ENCODE results near the gene SSUH2. TPM values are rescaled to one million over a fixed set of nuclear protein-coding genes. Genes with fewer than 3 reads are reported as not detected.

Gene SSUH2
- total and polyA plus RNA-seq, 2 experiments from 2014 or later = 19.7 to 21.3 TPM

DNA sequence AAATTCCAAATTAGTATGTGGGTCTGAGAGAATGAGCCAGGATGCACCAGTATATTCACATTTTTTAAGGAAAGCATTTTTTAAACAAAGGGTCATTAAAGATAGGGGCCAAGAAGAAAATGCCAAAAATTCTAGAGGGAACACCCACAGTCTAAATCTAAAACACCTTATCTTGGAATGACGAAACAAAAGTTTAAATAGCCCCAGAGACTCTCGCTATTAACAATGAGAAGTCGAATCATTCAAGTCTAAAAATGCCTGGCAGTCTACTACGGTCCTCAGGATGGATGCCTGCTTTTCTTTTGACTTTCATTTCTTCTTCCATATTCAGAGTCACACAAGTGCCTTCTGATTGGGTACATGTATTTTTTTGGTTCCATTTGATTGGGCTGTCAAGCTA is 66.3 kb downstream of the SSUH2 start:
- no peaks in the 10 kb centered on the region for H3K4me1 ChIP-seq (ENCODE audit: insufficient read depth)
- no peaks in the 10 kb centered on the region for H3K9me2 ChIP-seq (replicated peaks; ENCODE audit: insufficient read depth)
- no peaks in the 10 kb centered on the region for H4K20me1 ChIP-seq (ENCODE audit: insufficient read depth, poor library complexity, severe bottlenecking)
- H3K9me3 ChIP-seq (ENCODE audit: low read depth) = no peaks in the 10 kb centered on the region
- H3K27ac ChIP-seq = no peak overlapping the region
- H3K27me3 ChIP-seq = no peaks in the 10 kb centered on the region
- no peaks in the 10 kb centered on the region for H3K36me3 ChIP-seq (replicated peaks; ENCODE audit: insufficient read depth, low read depth)
- TF ChIP-seq, protein P1, sequence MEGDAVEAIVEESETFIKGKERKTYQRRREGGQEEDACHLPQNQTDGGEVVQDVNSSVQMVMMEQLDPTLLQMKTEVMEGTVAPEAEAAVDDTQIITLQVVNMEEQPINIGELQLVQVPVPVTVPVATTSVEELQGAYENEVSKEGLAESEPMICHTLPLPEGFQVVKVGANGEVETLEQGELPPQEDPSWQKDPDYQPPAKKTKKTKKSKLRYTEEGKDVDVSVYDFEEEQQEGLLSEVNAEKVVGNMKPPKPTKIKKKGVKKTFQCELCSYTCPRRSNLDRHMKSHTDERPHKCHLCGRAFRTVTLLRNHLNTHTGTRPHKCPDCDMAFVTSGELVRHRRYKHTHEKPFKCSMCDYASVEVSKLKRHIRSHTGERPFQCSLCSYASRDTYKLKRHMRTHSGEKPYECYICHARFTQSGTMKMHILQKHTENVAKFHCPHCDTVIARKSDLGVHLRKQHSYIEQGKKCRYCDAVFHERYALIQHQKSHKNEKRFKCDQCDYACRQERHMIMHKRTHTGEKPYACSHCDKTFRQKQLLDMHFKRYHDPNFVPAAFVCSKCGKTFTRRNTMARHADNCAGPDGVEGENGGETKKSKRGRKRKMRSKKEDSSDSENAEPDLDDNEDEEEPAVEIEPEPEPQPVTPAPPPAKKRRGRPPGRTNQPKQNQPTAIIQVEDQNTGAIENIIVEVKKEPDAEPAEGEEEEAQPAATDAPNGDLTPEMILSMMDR (IDR thresholded peaks at IDR 0.05; ENCODE audit: poor library complexity) = no peak
- no peak for TF ChIP-seq EZH2phosphoT487 (IDR thresholded peaks at IDR 0.05; ENCODE audit: low read depth, severe bottlenecking, unreplicated experiment)
- TF ChIP-seq EZH2 (IDR thresholded peaks at IDR 0.05; ENCODE audit: borderline replicate concordance) = no peak
- 89% methylated on average over 4 of the region's 4 CpGs for WGBS (ENCODE audit: low lambda C conversion rate, missing lambda C conversion rate)
- H3K79me2 ChIP-seq = no peaks in the 10 kb centered on the region
- no peak overlapping the region for H3K4me2 ChIP-seq
- no peak overlapping the region for H3K4me3 ChIP-seq
- DNase-seq (ENCODE audit: low spot score) = no peak
- no peak overlapping the region for H2AFZ ChIP-seq

DNA sequence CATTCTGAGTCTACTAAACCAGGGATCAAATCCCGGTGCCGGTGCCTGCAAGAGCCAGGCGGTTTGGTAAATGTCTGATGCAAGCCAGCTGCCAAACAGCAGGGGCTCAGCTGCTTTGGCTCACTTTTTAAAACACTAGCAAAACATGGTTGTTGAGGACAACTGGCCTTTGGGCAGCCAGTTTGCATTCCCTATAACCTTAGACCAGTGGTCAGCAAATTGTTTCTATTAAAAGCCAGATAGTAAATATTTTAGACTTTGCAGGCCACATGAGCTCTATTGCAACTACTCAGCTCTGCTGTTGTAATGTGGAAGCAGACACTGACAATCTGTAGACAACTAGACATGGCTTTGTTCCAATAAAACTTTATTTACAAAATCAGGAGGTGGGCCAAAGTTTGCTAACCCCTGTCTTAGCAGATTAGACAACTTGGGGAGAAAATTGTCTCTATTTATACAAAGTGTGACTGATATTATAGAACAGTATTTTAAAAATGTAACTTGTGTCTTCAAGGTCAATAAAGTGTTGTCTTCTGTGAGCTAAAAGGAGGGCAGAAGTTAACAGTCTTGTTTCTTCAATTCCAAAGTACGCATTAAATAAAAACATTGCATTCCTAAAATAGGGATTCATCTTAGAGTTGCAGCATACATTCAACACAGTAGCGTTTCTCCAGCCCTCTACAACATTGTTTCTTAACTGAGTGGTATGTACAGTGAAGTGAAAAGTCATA is 67.6 kb downstream of the SSUH2 start:
- no peaks in the 10 kb centered on the region for H3K9me2 ChIP-seq (replicated peaks; ENCODE audit: insufficient read depth)
- H3K27ac ChIP-seq = no peak overlapping the region
- H2AFZ ChIP-seq = no peak overlapping the region
- TF ChIP-seq, protein P1 (IDR thresholded peaks at IDR 0.05; ENCODE audit: poor library complexity) = no peak
- no peak for TF ChIP-seq EZH2 (IDR thresholded peaks at IDR 0.05; ENCODE audit: borderline replicate concordance)
- TF ChIP-seq EZH2phosphoT487 (IDR thresholded peaks at IDR 0.05; ENCODE audit: low read depth, severe bottlenecking, unreplicated experiment) = no peak
- H3K79me2 ChIP-seq = no peaks in the 10 kb centered on the region
- no peaks in the 10 kb centered on the region for H3K27me3 ChIP-seq
- H3K4me3 ChIP-seq = no peak overlapping the region
- WGBS (ENCODE audit: low lambda C conversion rate, missing lambda C conversion rate) = 90% methylated on average over 5 of the region's 5 CpGs
- H3K4me2 ChIP-seq = no peak overlapping the region
- H3K36me3 ChIP-seq (replicated peaks; ENCODE audit: insufficient read depth, low read depth) = no peaks in the 10 kb centered on the region
- no peaks in the 10 kb centered on the region for H3K9me3 ChIP-seq (ENCODE audit: low read depth)
- H3K4me1 ChIP-seq (ENCODE audit: insufficient read depth) = no peaks in the 10 kb centered on the region
- no peak for DNase-seq (ENCODE audit: low spot score)
- H4K20me1 ChIP-seq (ENCODE audit: insufficient read depth, poor library complexity, severe bottlenecking) = no peaks in the 10 kb centered on the region

DNA sequence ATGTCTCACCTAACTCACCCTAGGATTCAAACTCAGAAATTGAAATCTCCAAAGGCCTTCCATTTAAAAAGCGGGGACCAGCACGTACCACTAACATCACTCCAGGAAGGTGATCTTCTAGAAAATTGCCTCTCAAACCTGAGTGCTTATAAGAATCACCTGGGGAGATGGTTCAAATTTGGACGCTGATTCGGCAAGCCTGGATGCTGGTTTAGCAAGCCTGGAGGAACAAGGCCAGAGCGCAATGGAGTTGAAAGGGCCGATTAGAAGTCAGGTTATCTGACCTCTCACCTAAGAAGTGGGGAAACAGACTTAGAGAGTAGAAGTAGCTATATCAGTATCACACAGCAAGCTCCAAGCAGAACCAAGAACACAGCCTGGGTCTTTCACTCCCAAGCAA is 68.2 kb downstream of the SSUH2 start:
- WGBS (ENCODE audit: low lambda C conversion rate, missing lambda C conversion rate) = 78% methylated on average over 6 of the region's 6 CpGs

More for the DNA sequence above, 68.2 kb downstream of the SSUH2 start:
- Histone ChIP-seq H3K27ac (no peak overlapping the region), H3K27me3 (no peaks in the 10 kb centered on the region), H3K9me2 (replicated peaks; ENCODE audit: insufficient read depth) (no peaks in the 10 kb centered on the region), H3K4me1 (ENCODE audit: insufficient read depth) (no peaks in the 10 kb centered on the region), H3K79me2 (no peaks in the 10 kb centered on the region), H3K4me3 (no peak overlapping the region), H4K20me1 (ENCODE audit: insufficient read depth, poor library complexity, severe bottlenecking) (no peaks in the 10 kb centered on the region), H3K36me3 (replicated peaks; ENCODE audit: insufficient read depth, low read depth) (no peaks in the 10 kb centered on the region), H2AFZ (no peak overlapping the region), H3K9me3 (ENCODE audit: low read depth) (no peaks in the 10 kb centered on the region), H3K4me2 (no peak overlapping the region)
- TF ChIP-seq EZH2phosphoT487 (IDR thresholded peaks at IDR 0.05; ENCODE audit: low read depth, severe bottlenecking, unreplicated experiment) (no peak), EZH2 (IDR thresholded peaks at IDR 0.05; ENCODE audit: borderline replicate concordance) (no peak)
- TF ChIP-seq, protein P1 (IDR thresholded peaks at IDR 0.05; ENCODE audit: poor library complexity) = no peak
- no peak for DNase-seq (ENCODE audit: low spot score)
